K562 (cell line): Measurements from ENCODE around the gene TYSND1. TPM values are rescaled to one million over a fixed set of nuclear protein-coding genes. Genes with fewer than 3 reads are reported as not detected.
A peak's percentile ranks its signal among the peaks of the same experiment; 100 is the strongest.

ENCODE experiments used
- ATAC-seq: fragments of 200-7000 bp; cut with Tn5 transposase; 3 replicates; pipeline ENCODE4 v1.9.1; 2020; ENCODE audit warnings: moderate library complexity
- BruUV-seq: library from RNA; stranded (reverse); fragments of 400-500 nt; replicated peaks from 2 replicates; lab custom pipeline; 2021; lab: Mats Ljungman, UMichigan
- CTCF ChIA-PET: fragments of 300-600 bp; formaldehyde crosslinking; extraction: SDS; loops from one replicate; lab custom pipeline; 2021; ENCODE audit warnings: low intra/inter-chr PET ratio; lab: Yijun Ruan, JAX
- POLR2A ChIA-PET: fragments of 300-600, 350-650 bp; sonication (Branson Sonifier 250); formaldehyde crosslinking; extraction: SDS; loops from one replicate; lab custom pipeline; 2021; ENCODE audit warnings: antibody characterized with exemption, inconsistent platforms; lab: Yijun Ruan, JAX
- DNase-seq, 4 experiments: peaks; one replicate each; pipeline versions ENCODE4 v3.0.0 to v3.0.0-alpha.2; 2011 to 2018; ENCODE audit warnings: low spot score in 3 of 4, mixed read lengths in 3 of 4; ENCODE audit errors: extremely low read depth in 1 of 4
- FAIRE-seq: peaks from 2 replicates; lab custom pipeline; 2011; peaks lifted over from hg19 to GRCh38; lab: Jason Lieb, UNC
- H2AFZ ChIP-seq: 2 replicates; pipeline ENCODE4 v1.6.0; 2011; ENCODE audit warnings: low read depth, low read length, control low read depth, inconsistent platforms
- H3K27ac ChIP-seq: fragments of 200-600 bp; 3 replicates; pipeline ENCODE4 v1.8.0; 2011; ENCODE audit warnings: low read depth, mild to moderate bottlenecking, control low read depth, inconsistent platforms, low read length, moderate library complexity, mixed read lengths; ENCODE audit errors: extremely low read depth
- H3K27me3 ChIP-seq, 2 experiments: fragments of 300-600 bp in 1 of 2; 2 replicates in 1 of 2; 3 replicates in 1 of 2; pipeline versions ENCODE4 v1.6.0 to v1.8.0; 2011; ENCODE audit warnings: inconsistent platforms in 2 of 2, low read length in 2 of 2, mild to moderate bottlenecking in 1 of 2, mixed read lengths in 1 of 2, moderate library complexity in 1 of 2; ENCODE audit not compliant: control insufficient read depth in 2 of 2, insufficient read depth in 2 of 2
- H3K36me3 ChIP-seq: fragments of 300-600 bp; 3 replicates; pipeline ENCODE4 v1.8.0; 2011; ENCODE audit warnings: mild to moderate bottlenecking, low read length, inconsistent platforms; ENCODE audit not compliant: control insufficient read depth, insufficient read depth
- H3K4me1 ChIP-seq, 2 experiments: fragments of 200-600 bp in 1 of 2; replicated peaks in 1 of 2; 2 replicates in 1 of 2; 3 replicates in 1 of 2; pipeline versions ENCODE4 v1.5.1 to v1.8.0; 2011; ENCODE audit warnings: inconsistent platforms in 2 of 2, low read length in 2 of 2, mild to moderate bottlenecking in 1 of 2, mixed read lengths in 1 of 2, moderate library complexity in 1 of 2; ENCODE audit not compliant: control insufficient read depth in 2 of 2, insufficient read depth in 2 of 2
- H3K4me2 ChIP-seq: 2 replicates; pipeline ENCODE4 v1.6.1; 2011; ENCODE audit warnings: low read length, control low read depth, inconsistent platforms, mixed read lengths; ENCODE audit not compliant: insufficient read depth
- H3K4me3 ChIP-seq: fragments of 200-600 bp; sonication (generic), shearing (Covaris generic); 2 replicates; pipeline ENCODE4 v1.5.1; 2016; ENCODE audit warnings: control low read depth, inconsistent platforms
- H3K79me2 ChIP-seq: fragments of 200-600 bp; 3 replicates; pipeline ENCODE4 v1.8.0; 2011; ENCODE audit warnings: low read length, inconsistent platforms; ENCODE audit not compliant: control insufficient read depth, insufficient read depth
- H3K9ac ChIP-seq, 2 experiments: 2 replicates each; pipeline versions ENCODE4 v1.6.0 to v1.6.1; 2011; ENCODE audit warnings: low read depth in 2 of 2, low read length in 2 of 2, control low read depth in 1 of 2, inconsistent platforms in 1 of 2, mild to moderate bottlenecking in 1 of 2, mixed read lengths in 1 of 2; ENCODE audit not compliant: insufficient read depth in 1 of 2
- H3K9me1 ChIP-seq: one replicate; pipeline ENCODE4 v1.6.0; 2011; ENCODE audit warnings: inconsistent platforms, mild to moderate bottlenecking, low read length, moderate library complexity; ENCODE audit not compliant: control insufficient read depth, insufficient read depth
- H3K9me3 ChIP-seq: replicated peaks from 2 replicates; pipeline ENCODE4 v1.5.1; 2011; ENCODE audit warnings: low read depth, low read length, inconsistent platforms; ENCODE audit not compliant: control insufficient read depth, insufficient read depth
- H4K20me1 ChIP-seq: replicated peaks from 2 replicates; pipeline ENCODE4 v1.6.1; 2011; ENCODE audit warnings: low read length, inconsistent platforms, mixed read lengths; ENCODE audit not compliant: control insufficient read depth, insufficient read depth
- JUND ChIP-seq, 2 experiments: IDR thresholded peaks; 2 replicates in 1 of 2; 3 replicates in 1 of 2; pipeline ENCODE4 v1.6.1; 2011; ENCODE audit warnings: borderline replicate concordance in 2 of 2, low read depth in 2 of 2, low read length in 2 of 2, improper control_type of control experiment in 1 of 2, missing biosample characterization in 1 of 2, missing genetic modification characterization in 1 of 2, missing genetic modification reagents in 1 of 2
- NUFIP1 ChIP-seq: fragments of 450-650 bp; IDR thresholded peaks from 2 replicates; pipeline ENCODE4 v1.6.1; 2018; ENCODE audit not compliant: partially characterized antibody
- SMARCE1 ChIP-seq: fragments of 450-650 bp; IDR thresholded peaks from 2 replicates; pipeline ENCODE4 v1.7.1; 2016; ENCODE audit warnings: mild to moderate bottlenecking
- ZNF324 ChIP-seq: fragments of 250-450 bp; sonication (Bioruptor Pico); IDR thresholded peaks from 2 replicates; pipeline ENCODE4 v1.4.0; 2020; ENCODE audit warnings: mild to moderate bottlenecking
- WGBS: fragments of 100-300 bp; shearing (Covaris generic); methylation state at CpG from one replicate; pipeline ENCODE4 v1.1.6; 2016; ENCODE audit warnings: low coverage, mixed read lengths; ENCODE audit not compliant: insufficient coverage; ENCODE audit errors: missing lambda C conversion rate; 5-methylcytosine and 5-hydroxymethylcytosine counted together
- in situ Hi-C: fragments of 300-500 bp; cut with MboI; formaldehyde crosslinking; loops from 4 replicates; pipeline ENCODE4 v1.15.0; 2018; ENCODE audit warnings: inconsistent platforms, mixed read lengths
- intact Hi-C: fragments of 100-400 bp; cut with micrococcal nuclease; formaldehyde crosslinking; loops from 2 replicates; pipeline ENCODE4 v1.14.2; 2022
- polyA plus RNA-seq, 8 experiments: library from polyadenylated mRNA; depleted of rRNA in 4 of 8; stranded (reverse) in 5 of 8; unstranded in 3 of 8; fragments of >200 nt; fragmentation: Nextera tagmentation in 2 of 8; fragmentation: Illumina TruSeq in 1 of 8; extraction: Ambion mirVana in 2 of 8; extraction: Trizol in 1 of 8; gene quantifications; 2 replicates each; pipeline versions ENCODE4 v1.2.1 to v1.2.3, GENCODE V29; 2011 to 2014; ENCODE audit warnings: inconsistent platforms in 1 of 8, missing spikeins in 1 of 8
- total RNA-seq, 7 experiments: library from RNA; depleted of rRNA in 6 of 7; stranded (reverse); fragments of >200 nt in 6 of 7; fragmentation: Illumina TruSeq in 2 of 7; extraction: Trizol in 2 of 7; gene quantifications; 2 replicates each; pipeline versions ENCODE4 v1.2.1 to v1.2.3, GENCODE V29; 2011 to 2021; ENCODE audit warnings: low replicate concordance in 1 of 7
- TF ChIP-seq, protein P1 (sequence below), 2 experiments: fragments of 450-650 bp in 1 of 2; sonication (generic) in 1 of 2; formaldehyde crosslinking in 1 of 2; IDR thresholded peaks; 2 replicates each; pipeline versions ENCODE4 v1.7.1 to v1.9.0; 2016 to 2022; ENCODE audit warnings: inconsistent platforms in 1 of 2, mild to moderate bottlenecking in 1 of 2, missing genetic modification reagents in 1 of 2
- TF ChIP-seq, protein P2 (sequence below): fragments of 250-450 bp; sonication (Bioruptor Pico); IDR thresholded peaks from 2 replicates; pipeline ENCODE4 v1.9.0; 2021; ENCODE audit warnings: mild to moderate bottlenecking, inconsistent platforms
- TF ChIP-seq, protein P3 (sequence below): fragments of 250-450 bp; sonication (Bioruptor Pico); IDR thresholded peaks from 2 replicates; pipeline ENCODE4 v1.8.0; 2021; ENCODE audit warnings: moderate library complexity, mild to moderate bottlenecking, inconsistent platforms

Gene TYSND1
- total and polyA plus RNA-seq, 9 of the 15 experiments (the other 6 are each of a cell fraction or from before 2014, with no cell fraction given): 0.60 to 2.0 (median 1.3) TPM

DNA sequence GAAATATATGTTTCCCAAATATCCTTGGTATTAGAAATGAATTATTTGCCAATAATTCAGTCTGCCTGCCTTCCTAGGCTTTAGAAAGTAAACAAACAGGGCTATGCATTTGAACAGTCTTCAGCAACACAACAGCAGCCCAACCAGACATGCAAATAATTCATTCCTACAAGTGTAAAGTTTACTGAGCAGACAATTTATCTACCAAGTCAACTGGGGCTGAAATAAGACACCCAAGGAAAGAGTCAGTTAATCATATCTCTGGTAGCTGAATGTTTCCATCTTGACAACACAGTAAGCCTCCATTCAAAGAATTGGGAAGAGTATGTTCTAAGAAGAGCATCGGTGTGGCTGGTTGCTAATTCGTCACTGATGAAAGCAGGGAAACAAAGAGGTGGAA lies 52.2 kb downstream of the TYSND1 start:
- 0 out of 2 replicates have a peak, but pooled peaks cover 4% of the 10 kb centered on the region for H4K20me1 ChIP-seq
- intact Hi-C loops: no loop called here
- peaks cover 0 to 5% of the 10 kb centered on the region in 2 experiments; a peak in 3 of 5 replicates for H3K4me1 ChIP-seq
- H3K9ac ChIP-seq: no peak overlapping the region
- no peak for FAIRE-seq
- in situ Hi-C loops: no loop called here
- H3K79me2 ChIP-seq: no peaks in the 10 kb centered on the region
- WGBS: 2% methylated on average over 2 of the region's 2 CpGs
- no peak overlapping the region for H2AFZ ChIP-seq
- no peak overlapping the region for H3K27ac ChIP-seq
- H3K27me3 ChIP-seq: peaks cover 45 to 49% of the 10 kb centered on the region in 2 experiments
- no peaks in the 10 kb centered on the region for H3K9me3 ChIP-seq
- no peak overlapping the region for H3K4me2 ChIP-seq
- no peaks in the 10 kb centered on the region for H3K9me1 ChIP-seq
- CTCF ChIA-PET: no interaction called here
- POLR2A ChIA-PET: interaction anchor here (1.0 to 2.2 kb wide), 5 partner anchors 9 to 106 kb away, joined by 3 to 6 read pairs (median 4); no protein-coding TSS in a partner anchor
- H3K4me3 ChIP-seq: no peak overlapping the region
- no TSS peak for BruUV-seq
- H3K36me3 ChIP-seq: no peaks in the 10 kb centered on the region
- ATAC-seq: no peak
- no peak for DNase-seq
- no peak for TF ChIP-seq SMARCE1
- TF ChIP-seq, protein P1, sequence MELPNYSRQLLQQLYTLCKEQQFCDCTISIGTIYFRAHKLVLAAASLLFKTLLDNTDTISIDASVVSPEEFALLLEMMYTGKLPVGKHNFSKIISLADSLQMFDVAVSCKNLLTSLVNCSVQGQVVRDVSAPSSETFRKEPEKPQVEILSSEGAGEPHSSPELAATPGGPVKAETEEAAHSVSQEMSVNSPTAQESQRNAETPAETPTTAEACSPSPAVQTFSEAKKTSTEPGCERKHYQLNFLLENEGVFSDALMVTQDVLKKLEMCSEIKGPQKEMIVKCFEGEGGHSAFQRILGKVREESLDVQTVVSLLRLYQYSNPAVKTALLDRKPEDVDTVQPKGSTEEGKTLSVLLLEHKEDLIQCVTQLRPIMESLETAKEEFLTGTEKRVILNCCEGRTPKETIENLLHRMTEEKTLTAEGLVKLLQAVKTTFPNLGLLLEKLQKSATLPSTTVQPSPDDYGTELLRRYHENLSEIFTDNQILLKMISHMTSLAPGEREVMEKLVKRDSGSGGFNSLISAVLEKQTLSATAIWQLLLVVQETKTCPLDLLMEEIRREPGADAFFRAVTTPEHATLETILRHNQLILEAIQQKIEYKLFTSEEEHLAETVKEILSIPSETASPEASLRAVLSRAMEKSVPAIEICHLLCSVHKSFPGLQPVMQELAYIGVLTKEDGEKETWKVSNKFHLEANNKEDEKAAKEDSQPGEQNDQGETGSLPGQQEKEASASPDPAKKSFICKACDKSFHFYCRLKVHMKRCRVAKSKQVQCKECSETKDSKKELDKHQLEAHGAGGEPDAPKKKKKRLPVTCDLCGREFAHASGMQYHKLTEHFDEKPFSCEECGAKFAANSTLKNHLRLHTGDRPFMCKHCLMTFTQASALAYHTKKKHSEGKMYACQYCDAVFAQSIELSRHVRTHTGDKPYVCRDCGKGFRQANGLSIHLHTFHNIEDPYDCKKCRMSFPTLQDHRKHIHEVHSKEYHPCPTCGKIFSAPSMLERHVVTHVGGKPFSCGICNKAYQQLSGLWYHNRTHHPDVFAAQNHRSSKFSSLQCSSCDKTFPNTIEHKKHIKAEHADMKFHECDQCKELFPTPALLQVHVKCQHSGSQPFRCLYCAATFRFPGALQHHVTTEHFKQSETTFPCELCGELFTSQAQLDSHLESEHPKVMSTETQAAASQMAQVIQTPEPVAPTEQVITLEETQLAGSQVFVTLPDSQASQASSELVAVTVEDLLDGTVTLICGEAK (IDR thresholded peaks at IDR 0.05): no peak
- TF ChIP-seq, protein P1 (CRISPR knock-in tag; IDR thresholded peaks at IDR 0.05): no peak
- TF ChIP-seq, protein P2, sequence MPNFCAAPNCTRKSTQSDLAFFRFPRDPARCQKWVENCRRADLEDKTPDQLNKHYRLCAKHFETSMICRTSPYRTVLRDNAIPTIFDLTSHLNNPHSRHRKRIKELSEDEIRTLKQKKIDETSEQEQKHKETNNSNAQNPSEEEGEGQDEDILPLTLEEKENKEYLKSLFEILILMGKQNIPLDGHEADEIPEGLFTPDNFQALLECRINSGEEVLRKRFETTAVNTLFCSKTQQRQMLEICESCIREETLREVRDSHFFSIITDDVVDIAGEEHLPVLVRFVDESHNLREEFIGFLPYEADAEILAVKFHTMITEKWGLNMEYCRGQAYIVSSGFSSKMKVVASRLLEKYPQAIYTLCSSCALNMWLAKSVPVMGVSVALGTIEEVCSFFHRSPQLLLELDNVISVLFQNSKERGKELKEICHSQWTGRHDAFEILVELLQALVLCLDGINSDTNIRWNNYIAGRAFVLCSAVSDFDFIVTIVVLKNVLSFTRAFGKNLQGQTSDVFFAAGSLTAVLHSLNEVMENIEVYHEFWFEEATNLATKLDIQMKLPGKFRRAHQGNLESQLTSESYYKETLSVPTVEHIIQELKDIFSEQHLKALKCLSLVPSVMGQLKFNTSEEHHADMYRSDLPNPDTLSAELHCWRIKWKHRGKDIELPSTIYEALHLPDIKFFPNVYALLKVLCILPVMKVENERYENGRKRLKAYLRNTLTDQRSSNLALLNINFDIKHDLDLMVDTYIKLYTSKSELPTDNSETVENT (CRISPR knock-in tag): no peak
- TF ChIP-seq ZNF324 (CRISPR knock-in tag): no peak
- TF ChIP-seq NUFIP1: no peak
- TF ChIP-seq JUND (IDR thresholded peaks at IDR 0.05; ENCODE audit: borderline replicate concordance, low read depth, low read length): no peak
- 0 out of 3 replicates have a peak, but pooled peaks have one; percentile 13 for TF ChIP-seq JUND (tag; IDR thresholded peaks at IDR 0.05; ENCODE audit: borderline replicate concordance, low read depth, low read length)
- TF ChIP-seq, protein P3, sequence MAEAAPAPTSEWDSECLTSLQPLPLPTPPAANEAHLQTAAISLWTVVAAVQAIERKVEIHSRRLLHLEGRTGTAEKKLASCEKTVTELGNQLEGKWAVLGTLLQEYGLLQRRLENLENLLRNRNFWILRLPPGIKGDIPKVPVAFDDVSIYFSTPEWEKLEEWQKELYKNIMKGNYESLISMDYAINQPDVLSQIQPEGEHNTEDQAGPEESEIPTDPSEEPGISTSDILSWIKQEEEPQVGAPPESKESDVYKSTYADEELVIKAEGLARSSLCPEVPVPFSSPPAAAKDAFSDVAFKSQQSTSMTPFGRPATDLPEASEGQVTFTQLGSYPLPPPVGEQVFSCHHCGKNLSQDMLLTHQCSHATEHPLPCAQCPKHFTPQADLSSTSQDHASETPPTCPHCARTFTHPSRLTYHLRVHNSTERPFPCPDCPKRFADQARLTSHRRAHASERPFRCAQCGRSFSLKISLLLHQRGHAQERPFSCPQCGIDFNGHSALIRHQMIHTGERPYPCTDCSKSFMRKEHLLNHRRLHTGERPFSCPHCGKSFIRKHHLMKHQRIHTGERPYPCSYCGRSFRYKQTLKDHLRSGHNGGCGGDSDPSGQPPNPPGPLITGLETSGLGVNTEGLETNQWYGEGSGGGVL (CRISPR knock-in tag): no peak
